MM.1S (cell line): ENCODE measurements around the gene FOXK1.
A peak's percentile ranks its signal among the peaks of the same experiment; 100 is the strongest.

ENCODE experiments used
- DNase-seq: peaks from one replicate; pipeline ENCODE4 v3.0.0-alpha.2; 2015
- H2AFZ ChIP-seq: fragments of 300-600 bp; sonication (generic); 2 replicates; pipeline ENCODE4 v1.6.0; 2016; ENCODE audit warnings: antibody characterized with exemption, low read length
- H3F3A ChIP-seq: fragments of 300-600 bp; sonication (generic); 2 replicates; pipeline ENCODE4 v1.6.1; 2016; ENCODE audit warnings: mild to moderate bottlenecking, antibody characterized with exemption, low read length, moderate library complexity, mixed read lengths; ENCODE audit not compliant: insufficient read depth
- H3K27ac ChIP-seq: fragments of 300-600 bp; sonication (generic); 2 replicates; pipeline ENCODE4 v1.5.1; 2016; ENCODE audit warnings: mild to moderate bottlenecking, low read length
- H3K27me3 ChIP-seq: fragments of 300-600 bp; sonication (generic); replicated peaks from 2 replicates; pipeline ENCODE4 v1.6.0; 2016; ENCODE audit warnings: low read length; ENCODE audit not compliant: insufficient read depth
- H3K36me3 ChIP-seq: fragments of 300-600 bp; sonication (generic); replicated peaks from 2 replicates; pipeline ENCODE4 v1.6.1; 2016; ENCODE audit warnings: mild to moderate bottlenecking, low read length, mixed read lengths; ENCODE audit not compliant: insufficient read depth
- H3K4me1 ChIP-seq: fragments of 300-600 bp; sonication (generic); 2 replicates; pipeline ENCODE4 v1.6.1; 2016; ENCODE audit warnings: low read length, mixed read lengths
- H3K4me2 ChIP-seq: fragments of 300-600 bp; sonication (generic); 2 replicates; pipeline ENCODE4 v1.6.0; 2016; ENCODE audit warnings: low read depth, low read length
- H3K4me3 ChIP-seq: fragments of 300-600 bp; sonication (generic); 2 replicates; pipeline ENCODE4 v1.5.1; 2016; ENCODE audit warnings: low read length, mixed read lengths
- H3K79me2 ChIP-seq: fragments of 300-600 bp; sonication (generic); 2 replicates; pipeline ENCODE4 v1.6.1; 2016; ENCODE audit warnings: mixed run types, low read length, mixed read lengths
- H3K9ac ChIP-seq: fragments of 300-600 bp; sonication (generic); 2 replicates; pipeline ENCODE4 v1.6.1; 2016; ENCODE audit warnings: low read length, mixed read lengths
- H3K9me2 ChIP-seq: fragments of 300-600 bp; sonication (generic); replicated peaks from 2 replicates; pipeline ENCODE4 v1.6.1; 2016; ENCODE audit warnings: mild to moderate bottlenecking, low read length, mixed read lengths; ENCODE audit not compliant: insufficient read depth
- H3K9me3 ChIP-seq: fragments of 300-600 bp; sonication (generic); replicated peaks from 2 replicates; pipeline ENCODE4 v1.6.1; 2016; ENCODE audit warnings: mild to moderate bottlenecking, low read length, mixed read lengths; ENCODE audit not compliant: insufficient read depth
- H4K20me1 ChIP-seq: fragments of 300-600 bp; sonication (generic); 2 replicates; pipeline ENCODE4 v1.6.1; 2016; ENCODE audit warnings: mild to moderate bottlenecking, low read length, moderate library complexity, mixed read lengths; ENCODE audit not compliant: insufficient read depth
- CTCF ChIP-seq: fragments of 300-600 bp; sonication (generic); IDR thresholded peaks from 2 replicates; pipeline ENCODE4 v1.5.1; 2016; ENCODE audit warnings: antibody characterized with exemption, low read length, mixed read lengths
- EZH2 ChIP-seq: fragments of 300-600 bp; sonication (generic); optimal IDR thresholded peaks from 2 replicates; pipeline ENCODE3; 2017; ENCODE audit warnings: low read depth, mild to moderate bottlenecking, antibody characterized with exemption, low read length, mixed read lengths
- EZH2phosphoT487 ChIP-seq: fragments of 300-600 bp; sonication (generic); IDR thresholded peaks from 2 replicates; pipeline ENCODE4 v1.6.1; 2018; ENCODE audit warnings: antibody characterized with exemption, low read length

FOXK1 gene

GRCh38 chr7:4655896-4656295 is 26.2 kb upstream of the FOXK1 start:
- H4K20me1 ChIP-seq: no peaks in the 10 kb centered on the region
- no peaks in the 10 kb centered on the region for H3F3A ChIP-seq
- no peak for TF ChIP-seq CTCF
- no peak for TF ChIP-seq EZH2phosphoT487
- no peak for TF ChIP-seq EZH2
- no peak overlapping the region for H3K4me3 ChIP-seq
- H3K9ac ChIP-seq: no peak overlapping the region
- no peak overlapping the region for H3K4me2 ChIP-seq
- H3K9me2 ChIP-seq: no peaks in the 10 kb centered on the region
- H3K9me3 ChIP-seq: no peaks in the 10 kb centered on the region
- DNase-seq: no peak
- no peaks in the 10 kb centered on the region for H3K79me2 ChIP-seq
- no peaks in the 10 kb centered on the region for H3K4me1 ChIP-seq
- H3K36me3 ChIP-seq: no peaks in the 10 kb centered on the region
- no peak overlapping the region for H2AFZ ChIP-seq
- H3K27ac ChIP-seq: no peak overlapping the region
- H3K27me3 ChIP-seq: no peaks in the 10 kb centered on the region

- H3K9ac ChIP-seq: no peak overlapping the region
Observed at GRCh38 chr7:4657640-4658417, 24.3 kb upstream of the FOXK1 start.

GRCh38 chr7:4659551-4660286 is 22.4 kb upstream of the FOXK1 start:
- no peaks in the 10 kb centered on the region for H3K4me1 ChIP-seq
- no peaks in the 10 kb centered on the region for H3K79me2 ChIP-seq
- no peaks in the 10 kb centered on the region for H3K36me3 ChIP-seq
- no peak overlapping the region for H3K9ac ChIP-seq
- no peaks in the 10 kb centered on the region for H4K20me1 ChIP-seq
- no peak overlapping the region for H3K4me2 ChIP-seq
- TF ChIP-seq CTCF: no peak
- TF ChIP-seq EZH2phosphoT487: no peak
- no peak for TF ChIP-seq EZH2
- DNase-seq: peak; percentile 12
- H3K4me3 ChIP-seq: no peak overlapping the region
- no peak overlapping the region for H3K27ac ChIP-seq
- H2AFZ ChIP-seq: no peak overlapping the region
- H3K9me3 ChIP-seq: no peaks in the 10 kb centered on the region
- H3K9me2 ChIP-seq: no peaks in the 10 kb centered on the region
- H3F3A ChIP-seq: no peaks in the 10 kb centered on the region
- no peaks in the 10 kb centered on the region for H3K27me3 ChIP-seq

More at GRCh38 chr7:4657640-4658417, 24.3 kb upstream of the FOXK1 start:
- Histone ChIP-seq H3K27me3 (no peaks in the 10 kb centered on the region), H3K9me2 (no peaks in the 10 kb centered on the region), H3K36me3 (no peaks in the 10 kb centered on the region), H3K4me3 (no peak overlapping the region), H3K4me2 (no peak overlapping the region), H3K27ac (no peak overlapping the region), H4K20me1 (no peaks in the 10 kb centered on the region), H3F3A (no peaks in the 10 kb centered on the region), H3K9me3 (no peaks in the 10 kb centered on the region), H2AFZ (no peak overlapping the region), H3K4me1 (no peaks in the 10 kb centered on the region), H3K79me2 (no peaks in the 10 kb centered on the region)
- DNase-seq: no peak
- TF ChIP-seq CTCF: no peak
- TF ChIP-seq EZH2phosphoT487: no peak
- TF ChIP-seq EZH2: no peak
